CD4-positive, alpha-beta T cell treated with Interleukin-17A for 4 hours (primary cell): ENCODE results near the gene RASSF7.
A peak's percentile ranks its signal among the peaks of the same experiment; 100 is the strongest.

Experiments
- DNase-seq: peaks from one replicate; pipeline ENCODE4 v3.0.0-alpha.2; 2020; ENCODE audit warnings: mixed read lengths

Gene RASSF7

GRCh38 chr11:533586-534395 lies 27.0 kb upstream of the RASSF7 start:
- no peak for DNase-seq

GRCh38 chr11:534396-535209 lies 26.2 kb upstream of the RASSF7 start:
- DNase-seq = peak; percentile 51

DNA sequence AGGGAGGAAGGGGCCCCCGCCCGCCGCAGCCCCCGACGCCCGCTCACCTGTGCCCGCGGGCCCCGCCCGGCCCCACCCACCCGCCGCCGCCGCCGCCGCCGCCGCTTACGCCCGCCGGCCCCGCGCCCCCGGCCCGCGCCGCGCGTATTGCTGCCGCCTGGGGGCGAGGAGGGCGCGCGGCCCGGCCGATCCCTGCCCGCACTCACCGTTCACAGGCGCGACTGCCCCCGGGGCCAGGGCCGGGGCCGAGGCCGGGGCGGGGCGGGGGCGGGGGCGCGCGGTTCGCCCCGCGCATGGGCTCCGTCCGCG lies 25.6 kb upstream of the RASSF7 start:
- DNase-seq = no peak

DNA sequence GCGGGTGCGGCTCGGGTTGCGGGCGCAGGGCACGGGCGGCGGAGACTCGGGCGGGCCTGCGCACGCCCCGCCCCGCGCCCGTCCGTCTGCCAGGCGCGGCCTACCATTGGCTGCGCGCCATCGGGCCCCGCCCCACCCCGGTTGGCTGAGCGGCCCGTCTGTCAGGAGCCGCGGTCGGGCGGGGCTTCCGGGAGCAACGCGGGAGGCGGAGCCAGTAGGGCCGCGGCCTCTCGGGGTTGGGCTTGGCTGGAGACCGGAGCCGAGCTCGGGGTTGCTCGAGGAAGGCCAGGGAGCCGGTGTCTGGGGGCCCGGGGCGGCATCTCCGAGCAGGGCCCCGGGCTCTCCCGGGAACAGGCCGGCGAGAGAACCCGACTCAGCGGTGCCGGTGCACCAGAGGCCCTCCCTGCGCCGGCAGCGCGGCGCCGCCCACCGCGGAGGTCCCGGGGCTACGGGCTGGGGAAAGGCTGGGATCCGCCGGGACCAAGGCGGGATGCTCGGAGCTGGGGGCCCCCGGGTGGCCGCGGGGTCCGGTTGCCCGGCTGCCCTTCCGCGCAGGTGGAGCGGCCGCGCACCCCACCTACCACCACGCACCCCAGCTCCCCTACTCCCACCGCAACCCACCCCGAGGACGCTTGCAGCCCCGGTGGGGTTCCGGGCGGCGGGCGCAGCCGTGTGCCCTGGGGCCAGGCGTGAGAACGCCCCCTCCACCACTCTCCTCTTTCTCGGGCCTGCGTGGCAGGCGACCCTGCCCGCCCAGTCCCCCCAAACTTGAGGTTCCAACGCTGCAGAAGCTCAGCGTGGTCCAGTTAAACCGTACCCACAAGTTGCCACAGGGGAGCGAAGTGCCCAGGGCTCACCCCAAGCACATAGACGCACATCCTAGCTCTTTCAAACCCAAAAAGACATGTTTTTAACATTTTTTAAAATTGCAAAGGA lies 25.0 kb upstream of the RASSF7 start, which contains the start of gene HRAS:
Gene HRAS (minus strand): TSS at position 58 of the 936 bp plus-strand sequence.
- peak; percentile 98 for DNase-seq

DNA sequence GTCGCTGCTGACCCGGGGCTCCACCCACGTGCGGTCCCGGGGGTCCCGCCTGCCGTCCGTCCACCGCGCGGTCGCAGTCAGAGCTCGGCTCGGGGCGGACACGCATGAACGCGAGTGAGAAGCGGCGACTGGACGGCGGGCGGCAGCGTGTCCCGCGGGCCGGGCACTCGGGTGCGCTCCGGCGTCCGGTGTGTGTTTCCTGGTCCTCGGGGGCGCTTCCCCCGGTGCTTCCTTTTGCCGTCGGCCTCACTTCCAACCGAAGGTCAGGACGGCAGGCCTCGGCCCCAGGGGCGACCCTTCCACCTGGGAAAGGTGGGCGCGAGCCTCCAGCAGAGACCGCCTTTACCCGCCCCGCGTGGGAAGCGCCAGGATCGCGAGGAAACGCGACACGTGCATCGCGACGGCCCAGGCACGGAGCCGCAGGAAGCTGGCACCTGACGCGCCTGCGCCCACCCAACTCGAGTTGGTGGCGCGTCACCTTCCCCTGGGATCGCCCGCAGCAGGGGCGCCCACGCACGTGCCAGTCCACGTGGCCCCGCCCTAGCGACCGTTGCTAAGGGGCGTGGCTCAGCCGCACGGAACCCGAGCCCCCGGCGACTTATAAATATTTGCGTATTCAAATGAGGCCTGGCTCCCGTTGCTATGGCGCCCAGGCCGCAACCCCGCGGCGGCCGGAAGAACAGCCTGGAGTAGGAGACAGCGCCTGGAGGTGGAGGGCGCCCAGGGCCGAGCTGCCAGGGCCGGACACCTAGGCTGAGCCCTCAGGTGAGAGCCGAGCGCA lies 23.7 kb upstream of the RASSF7 start, which contains the start of gene LRRC56:
Gene LRRC56 (plus strand): TSS at position 687 of the 781 bp plus-strand sequence. CDS start 3,158 bp downstream, outside the sequence.
- DNase-seq = peak; percentile 94

DNA sequence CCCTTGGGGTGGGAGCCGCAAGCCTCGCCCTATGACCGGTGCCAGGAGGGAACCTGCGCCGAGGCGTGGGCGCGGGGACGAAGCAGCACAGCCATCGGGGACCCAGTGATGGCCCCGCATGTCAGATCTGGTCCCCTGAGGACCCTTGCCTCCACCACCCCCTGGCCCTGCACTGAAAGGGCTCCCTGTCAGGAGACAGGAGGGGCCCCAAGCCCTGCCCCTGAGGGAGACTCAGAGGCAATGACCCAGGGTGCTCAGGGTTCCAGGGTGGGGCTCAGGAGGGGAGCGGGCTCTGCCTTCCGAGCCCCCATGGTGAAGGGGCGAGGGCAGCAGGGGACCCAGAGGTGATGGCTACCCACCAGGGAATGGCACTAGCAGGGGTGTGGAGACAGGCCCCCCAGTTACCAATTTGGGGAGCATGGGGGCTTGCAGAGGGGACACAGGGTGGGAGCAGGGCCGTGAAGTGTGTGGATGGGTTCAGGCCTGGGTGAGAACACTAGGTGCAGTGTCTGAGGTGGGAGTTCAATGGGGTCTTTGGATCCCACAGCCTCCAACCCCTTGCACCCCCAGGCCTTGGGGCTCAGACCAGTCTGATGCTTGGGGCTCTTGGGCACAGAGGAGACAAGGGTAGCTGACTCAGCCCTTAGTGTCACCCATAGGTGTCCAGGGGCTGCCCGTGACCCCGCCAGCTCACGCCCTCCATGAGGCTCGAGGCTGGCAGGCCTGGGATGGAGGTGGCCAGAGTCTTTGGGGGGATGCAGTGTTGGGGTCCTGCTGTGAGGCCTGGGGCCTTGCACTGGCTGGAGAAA lies 22.9 kb upstream of the RASSF7 start:
- DNase-seq = no peak

DNA sequence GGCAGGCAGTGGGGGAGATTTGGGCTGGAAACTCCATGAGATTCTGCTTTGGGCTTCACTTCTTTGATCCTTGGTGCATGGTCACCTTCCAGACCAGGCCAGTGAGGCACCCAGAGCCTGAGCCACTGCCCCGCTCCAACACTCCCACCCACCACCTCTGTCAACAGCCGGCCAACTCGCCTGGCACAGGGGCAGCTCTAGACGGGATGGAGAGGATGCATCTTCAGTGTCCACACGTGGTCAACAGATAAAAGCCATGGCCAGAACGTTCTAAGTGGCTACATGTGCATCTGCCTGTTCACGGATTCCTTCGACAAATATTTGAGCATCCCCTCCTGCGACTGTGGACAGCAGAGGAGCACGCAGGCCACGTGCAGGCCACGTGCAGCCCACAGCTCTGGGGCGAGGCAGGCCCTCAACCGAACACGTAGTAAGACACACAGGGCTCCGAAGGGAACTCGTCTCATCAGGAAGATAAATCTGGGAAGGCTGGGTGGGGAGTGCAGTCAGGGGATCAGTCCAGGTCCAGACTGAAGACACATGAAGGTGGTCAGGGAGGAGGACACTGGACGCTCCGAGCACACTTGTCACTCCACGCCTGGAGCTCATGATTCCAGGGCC lies 22.2 kb upstream of the RASSF7 start:
- no peak for DNase-seq

DNA sequence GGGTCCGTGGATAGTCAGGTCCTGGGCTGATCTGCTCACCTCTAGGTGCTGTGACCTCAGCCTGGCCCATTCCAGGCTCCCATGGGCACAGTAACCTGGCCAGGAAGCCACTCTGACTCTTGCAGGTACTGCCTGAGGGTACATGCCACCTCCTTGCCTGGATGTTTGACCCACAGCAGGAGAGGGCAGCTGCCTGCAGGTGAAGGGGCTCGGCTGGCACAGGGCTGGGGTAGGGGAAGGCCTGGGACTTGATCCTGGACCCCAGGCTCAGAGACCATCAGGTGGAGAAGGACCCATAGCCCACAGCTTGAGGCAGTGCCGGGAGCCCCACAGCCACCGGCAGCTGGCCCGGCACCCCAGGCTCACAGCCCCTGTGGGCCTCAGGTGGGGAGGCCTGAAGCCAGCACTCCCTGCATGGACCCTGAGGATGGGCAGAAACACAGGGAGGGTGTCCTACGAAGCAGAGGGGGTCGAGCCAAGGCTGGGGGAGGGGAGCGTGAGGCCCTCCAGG lies 20.7 kb upstream of the RASSF7 start:
- no peak for DNase-seq

DNA sequence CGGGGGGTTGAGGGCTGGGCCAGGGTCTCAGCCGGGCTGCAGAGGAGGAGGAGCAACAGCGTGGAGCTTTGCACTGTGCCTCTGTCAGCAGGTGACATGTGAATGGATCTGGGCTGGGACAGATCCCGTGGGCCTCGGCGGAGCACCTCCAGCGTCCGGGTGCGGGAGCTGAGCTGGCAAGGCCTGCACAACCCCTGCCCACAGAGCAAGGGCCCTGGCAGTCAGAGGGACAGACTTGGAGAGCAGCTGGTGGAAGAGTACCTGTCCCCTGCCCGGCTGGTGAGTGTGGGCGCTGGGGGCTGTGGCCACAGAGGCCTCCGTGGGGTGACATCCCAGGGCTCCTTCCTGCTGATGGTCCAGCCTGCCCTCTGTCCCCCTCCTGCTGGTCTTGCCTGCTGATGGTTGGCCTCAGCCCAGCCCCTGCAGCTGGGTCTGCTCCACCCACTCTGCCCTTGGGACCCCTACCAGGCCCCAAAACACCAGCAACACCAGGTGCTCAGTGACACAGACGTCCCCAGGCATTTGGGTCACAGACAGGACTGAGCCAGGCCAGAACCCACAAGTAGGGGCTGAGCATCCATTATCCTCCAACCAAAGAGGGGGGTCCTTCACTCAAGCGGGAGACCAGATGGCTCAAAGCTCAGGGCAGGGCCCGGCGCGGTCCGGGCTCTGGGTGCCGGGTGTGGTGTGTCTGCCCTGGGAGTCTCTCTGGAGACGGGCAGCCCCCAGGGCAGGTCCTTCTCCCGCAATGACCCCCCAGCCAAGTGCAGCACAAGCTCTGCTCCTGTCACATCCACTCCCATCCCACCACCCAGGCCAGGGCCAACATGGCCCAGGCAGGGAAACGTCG lies 20.0 kb upstream of the RASSF7 start:
- DNase-seq = no peak

- DNase-seq = no peak
Observed at GRCh38 chr11:541433-541885, 19.3 kb upstream of the RASSF7 start.

DNA sequence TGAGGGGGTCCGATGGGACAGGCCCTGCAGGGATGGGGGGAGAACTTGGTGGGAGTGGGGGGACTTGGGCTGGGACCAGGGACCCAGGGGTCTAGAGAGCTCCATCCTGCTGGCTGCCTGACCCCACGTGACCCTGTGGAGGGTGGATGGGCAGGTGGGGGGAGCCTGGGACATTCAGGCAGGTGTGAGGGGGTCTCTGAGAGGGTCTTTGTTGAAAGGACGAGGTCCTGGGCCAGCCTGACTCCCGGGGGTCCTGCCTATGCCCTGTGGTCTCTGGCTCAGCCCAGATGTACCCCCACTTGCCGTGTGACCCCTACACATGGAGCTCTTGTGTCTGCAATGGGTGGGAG lies 16.0 kb upstream of the RASSF7 start:
- no peak for DNase-seq

GRCh38 chr11:545171-545570 lies 15.6 kb upstream of the RASSF7 start:
- DNase-seq = no peak

DNA sequence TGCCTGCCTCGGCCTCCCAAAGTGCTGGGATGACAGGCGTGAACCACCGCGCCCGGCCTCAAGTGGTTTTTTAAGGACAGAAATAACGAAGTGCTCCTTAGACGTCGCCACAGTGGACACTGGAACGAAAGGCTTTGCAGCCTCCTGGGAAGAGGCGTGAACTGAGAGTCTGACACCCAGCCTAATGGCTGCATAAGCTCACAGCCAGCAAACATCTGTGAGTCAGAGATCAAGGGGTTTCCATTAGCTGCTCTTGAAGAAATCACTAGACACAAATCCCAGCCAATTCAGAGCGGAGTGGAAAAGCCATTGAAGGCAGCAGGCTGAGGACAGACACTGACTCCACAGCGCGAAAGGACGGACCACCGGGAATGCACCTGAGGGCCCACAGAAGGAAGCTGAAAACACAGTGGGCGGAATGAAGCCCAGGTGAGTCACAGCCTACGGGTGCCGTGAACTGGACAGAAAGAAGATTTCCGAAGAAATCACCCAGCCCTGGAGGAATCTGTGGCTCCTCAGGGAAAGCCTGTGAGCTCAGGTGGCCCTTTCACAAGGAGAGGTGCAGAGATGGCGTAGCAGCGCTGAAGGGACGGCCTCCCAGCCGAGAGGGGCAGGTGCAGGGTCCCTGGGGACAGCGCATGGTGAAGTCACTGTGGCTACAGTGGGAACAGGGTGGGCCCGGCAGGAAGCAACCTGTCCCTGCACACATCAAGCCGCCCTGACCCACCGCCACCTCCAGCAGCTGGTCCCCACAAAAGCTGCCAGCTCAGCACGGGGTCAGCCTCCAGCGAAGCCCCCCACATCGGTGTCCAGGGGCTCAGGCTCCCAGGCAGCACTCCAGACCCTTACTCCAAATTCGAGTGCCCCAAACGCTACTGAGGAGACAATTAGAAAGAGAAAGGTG lies 11.8 kb upstream of the RASSF7 start:
- DNase-seq = no peak

DNA sequence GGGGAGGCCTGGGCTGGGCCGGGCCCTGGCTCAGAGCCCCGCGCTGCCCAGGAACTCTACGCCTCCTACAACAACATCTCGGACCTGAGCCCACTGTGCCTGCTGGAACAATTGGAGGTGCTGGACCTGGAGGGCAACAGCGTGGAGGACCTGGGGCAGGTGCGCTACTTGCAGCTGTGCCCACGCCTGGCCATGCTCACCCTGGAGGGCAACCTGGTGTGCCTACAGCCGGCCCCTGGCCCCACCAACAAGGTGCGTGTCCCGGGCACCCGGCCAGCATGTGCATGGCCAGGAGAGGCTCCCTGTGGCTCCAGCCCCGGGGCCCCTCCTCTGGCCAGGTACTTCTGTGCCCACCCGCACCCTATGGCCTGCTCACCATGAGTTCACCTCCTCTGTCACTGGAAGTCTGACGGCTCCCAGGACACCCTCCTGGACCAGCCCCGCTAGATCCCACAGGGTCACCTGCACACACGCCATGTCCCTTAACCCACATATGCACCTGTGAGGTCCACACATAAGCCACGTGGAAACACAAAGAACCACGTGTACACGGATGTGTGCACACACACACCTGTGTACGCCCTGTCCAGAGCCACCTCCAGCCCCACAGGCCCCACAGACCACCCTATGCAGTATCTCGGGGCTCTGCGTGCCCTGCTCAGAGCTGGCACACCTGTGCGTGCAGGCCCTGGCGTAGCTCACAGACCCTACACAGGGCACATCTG lies 10.6 kb upstream of the RASSF7 start:
- DNase-seq = no peak

GRCh38 chr11:550746-551085 lies 10.1 kb upstream of the RASSF7 start:
- no peak for DNase-seq

- no peak for DNase-seq
Observed at GRCh38 chr11:551131-551530, 9.6 kb upstream of the RASSF7 start.

DNA sequence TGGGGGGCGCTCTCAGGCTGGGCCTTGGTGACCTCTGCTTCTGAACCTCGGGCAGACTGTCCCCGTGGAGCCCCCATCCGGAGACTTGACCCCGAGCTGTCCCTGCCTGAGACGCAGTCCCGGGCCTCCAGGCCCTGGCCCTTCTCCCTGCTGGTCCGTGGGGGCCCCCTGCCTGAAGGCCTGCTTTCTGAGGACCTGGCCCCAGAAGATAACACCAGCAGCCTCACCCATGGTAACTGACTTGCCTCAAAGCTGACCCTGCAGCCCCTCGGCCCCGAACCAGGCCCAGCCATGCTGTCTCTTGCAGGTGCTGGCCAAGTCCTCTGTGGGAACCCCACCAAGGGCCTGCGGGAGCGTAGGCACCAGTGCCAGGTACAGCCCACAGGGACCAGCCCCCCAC lies 9.2 kb upstream of the RASSF7 start:
- DNase-seq = no peak
